Body of pancreas (tissue), 4 donors: ENCODE data around the gene DDR2. TPM values are rescaled to one million over a fixed set of nuclear protein-coding genes. Genes with fewer than 3 reads are reported as not detected.

ENCODE experiments used
- ATAC-seq: fragments of 150-250 bp; one replicate; pipeline ENCODE4 v1.9.1; 2016
- DNase-seq, 4 donors: peaks; one replicate each; pipeline ENCODE4 v3.0.0-alpha.2; 2019
- H3K27ac ChIP-seq, 4 donors: fragments of 200-600 bp; sonication (generic); 1 replicate in 3 of 4; 2 replicates in 1 of 4; pipeline versions ENCODE4 v1.5.1 to v1.6.1; 2016 to 2019; ENCODE audit warnings: mild to moderate bottlenecking in 1 of 4, mixed read lengths in 1 of 4, moderate library complexity in 1 of 4
- H3K27me3 ChIP-seq, 2 donors: fragments of 200-600 bp; sonication (generic); one replicate each; pipeline ENCODE4 v1.6.0; 2016; ENCODE audit warnings: mild to moderate bottlenecking in 1 of 2
- H3K36me3 ChIP-seq, 2 donors: fragments of 200-600 bp; sonication (generic); replicated peaks in 1 of 2; 2 replicates each; pipeline ENCODE4 v1.5.1; 2016; ENCODE audit warnings: low read depth in 2 of 2; ENCODE audit not compliant: insufficient read depth in 1 of 2
- H3K4me1 ChIP-seq: fragments of 200-600 bp; sonication (generic); one replicate; pipeline ENCODE4 v1.6.0; 2016
- H3K4me3 ChIP-seq, 2 donors: fragments of 200-600 bp; sonication (generic); 1 replicate in 1 of 2; 2 replicates in 1 of 2; pipeline ENCODE4 v1.5.1; 2016 to 2019
- H3K9me3 ChIP-seq, 3 donors: fragments of 200-600 bp; sonication (generic); 1 replicate in 2 of 3; 2 replicates in 1 of 3; pipeline ENCODE4 v1.5.1; 2016
- POLR2A ChIP-seq, 3 donors: fragments of 450-650 bp; IDR thresholded peaks; one replicate each; pipeline ENCODE4 v1.6.1; 2016; ENCODE audit warnings: antibody characterized with exemption in 3 of 3, mild to moderate bottlenecking in 2 of 3
- WGBS, 2 donors: methylation state at CpG; one replicate each; pipeline ENCODE4 v1.1.5; 2017; 5-methylcytosine and 5-hydroxymethylcytosine counted together
- intact Hi-C: fragments of 100-400 bp; cut with DNase I; formaldehyde crosslinking; loops from one replicate; pipeline ENCODE4 v1.15.1; 2023
- total RNA-seq, 2 donors: library from RNA; depleted of rRNA; stranded (reverse); fragments of >200 nt; gene quantifications; one replicate each; pipeline ENCODE4 v1.1.0, GENCODE V29; 2016
- TF ChIP-seq, protein P1 (sequence below), 7 experiments: fragments of 450-650 bp in 4 of 7; fragments of 200-600 bp in 3 of 7; sonication (generic) in 3 of 7; IDR thresholded peaks; one replicate each; pipeline ENCODE4 v1.5.1; 2016 to 2019; ENCODE audit warnings: antibody characterized with exemption in 7 of 7

Gene DDR2
- total RNA-seq, 2 donors from 2014 or later: 7.8 to 20.8 TPM

DNA sequence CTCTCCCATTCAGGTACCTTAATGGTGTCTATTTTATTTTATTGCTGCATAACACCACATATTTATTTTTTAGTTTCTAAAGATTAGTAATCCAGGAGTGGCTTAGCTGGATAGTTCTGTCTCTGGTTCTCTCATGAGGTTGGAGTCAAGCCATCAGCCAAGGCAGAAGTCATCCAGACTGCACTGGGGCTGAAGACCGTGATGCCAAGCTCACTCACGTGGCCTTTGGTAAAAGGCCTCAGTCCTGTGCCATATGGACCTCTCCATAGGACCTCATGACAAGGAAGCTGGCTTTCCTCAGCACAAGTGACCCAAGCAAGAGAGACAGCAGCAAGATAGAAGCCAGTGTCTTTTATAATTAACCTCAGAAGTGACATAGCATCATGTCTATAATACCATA is 23.0 kb upstream of the DDR2 start:
- WGBS, 2 donors: 86 to 95% methylated on average over 2 of the region's 2 CpGs
- DNase-seq: no peak
- Histone ChIP-seq H3K4me3 (no peak overlapping the region), H3K27ac (no peak overlapping the region), H3K27me3 (no peaks in the 10 kb centered on the region), H3K9me3 (no peaks in the 10 kb centered on the region), H3K4me1 (peaks cover 18% of the 10 kb centered on the region), H3K36me3 (no peaks in the 10 kb centered on the region)
- TF ChIP-seq POLR2A (IDR thresholded peaks at IDR 0.05): no peak
- TF ChIP-seq, protein P1, sequence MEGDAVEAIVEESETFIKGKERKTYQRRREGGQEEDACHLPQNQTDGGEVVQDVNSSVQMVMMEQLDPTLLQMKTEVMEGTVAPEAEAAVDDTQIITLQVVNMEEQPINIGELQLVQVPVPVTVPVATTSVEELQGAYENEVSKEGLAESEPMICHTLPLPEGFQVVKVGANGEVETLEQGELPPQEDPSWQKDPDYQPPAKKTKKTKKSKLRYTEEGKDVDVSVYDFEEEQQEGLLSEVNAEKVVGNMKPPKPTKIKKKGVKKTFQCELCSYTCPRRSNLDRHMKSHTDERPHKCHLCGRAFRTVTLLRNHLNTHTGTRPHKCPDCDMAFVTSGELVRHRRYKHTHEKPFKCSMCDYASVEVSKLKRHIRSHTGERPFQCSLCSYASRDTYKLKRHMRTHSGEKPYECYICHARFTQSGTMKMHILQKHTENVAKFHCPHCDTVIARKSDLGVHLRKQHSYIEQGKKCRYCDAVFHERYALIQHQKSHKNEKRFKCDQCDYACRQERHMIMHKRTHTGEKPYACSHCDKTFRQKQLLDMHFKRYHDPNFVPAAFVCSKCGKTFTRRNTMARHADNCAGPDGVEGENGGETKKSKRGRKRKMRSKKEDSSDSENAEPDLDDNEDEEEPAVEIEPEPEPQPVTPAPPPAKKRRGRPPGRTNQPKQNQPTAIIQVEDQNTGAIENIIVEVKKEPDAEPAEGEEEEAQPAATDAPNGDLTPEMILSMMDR (IDR thresholded peaks at IDR 0.05): no peak
- intact Hi-C loops: no loop called here
- no peak for ATAC-seq

DNA sequence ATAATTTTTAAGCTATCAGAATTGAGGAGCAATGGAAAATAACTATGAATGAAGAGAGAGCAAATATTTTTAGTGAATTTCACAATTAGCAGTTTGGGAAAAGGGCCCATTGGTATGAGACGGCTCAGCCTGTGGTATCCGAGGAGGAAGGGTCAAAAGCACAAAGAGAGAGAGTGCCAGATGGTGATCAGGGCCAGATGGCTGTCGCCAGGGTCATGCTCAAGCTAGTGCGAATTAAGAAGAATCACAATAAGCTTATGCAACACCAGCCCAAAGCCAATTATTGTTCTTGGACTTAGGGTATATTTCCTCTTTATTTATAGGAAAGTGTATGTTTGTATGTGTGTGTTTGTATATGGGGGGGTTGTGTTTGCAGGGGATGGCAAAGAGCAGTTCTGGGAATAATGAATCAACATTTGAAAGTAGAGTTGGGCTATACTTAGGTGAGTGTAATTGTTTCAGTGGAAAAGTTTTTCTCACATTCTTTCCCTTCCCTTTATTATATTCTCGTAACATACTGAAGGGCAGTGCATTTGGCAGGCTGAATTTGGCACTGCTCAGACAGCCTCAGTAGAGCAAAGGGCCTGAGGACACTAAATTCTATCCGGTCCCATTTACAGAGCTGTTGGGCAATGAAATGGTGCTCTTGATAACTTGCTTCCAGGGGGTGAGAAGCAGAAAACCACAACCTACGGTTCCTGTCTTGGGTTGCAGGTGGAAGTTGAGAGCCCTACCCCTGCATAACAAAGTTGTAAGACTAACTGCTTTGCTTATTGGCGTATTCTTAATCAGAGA is 19.5 kb upstream of the DDR2 start:
- intact Hi-C loops: no loop called here
- Histone ChIP-seq H3K4me3 (no peak overlapping the region), H3K9me3 (peaks cover 0 to 4% (median 0%) of the 10 kb centered on the region in 3 donors), H3K27me3 (no peaks in the 10 kb centered on the region), H3K4me1 (peaks cover 18% of the 10 kb centered on the region), H3K27ac (peak overlapping the region in 3 of 4 donors; percentile 7 to 35 (median 26)), H3K36me3 (no peaks in the 10 kb centered on the region)
- TF ChIP-seq POLR2A (IDR thresholded peaks at IDR 0.05): no peak
- TF ChIP-seq, protein P1 (IDR thresholded peaks at IDR 0.05): no peak
- DNase-seq (peak; percentile 41 to 61 (median 51)), ATAC-seq (peak; percentile 68)
- 35 to 40% methylated on average over 8 of the region's 8 CpGs for WGBS, 2 donors

DNA sequence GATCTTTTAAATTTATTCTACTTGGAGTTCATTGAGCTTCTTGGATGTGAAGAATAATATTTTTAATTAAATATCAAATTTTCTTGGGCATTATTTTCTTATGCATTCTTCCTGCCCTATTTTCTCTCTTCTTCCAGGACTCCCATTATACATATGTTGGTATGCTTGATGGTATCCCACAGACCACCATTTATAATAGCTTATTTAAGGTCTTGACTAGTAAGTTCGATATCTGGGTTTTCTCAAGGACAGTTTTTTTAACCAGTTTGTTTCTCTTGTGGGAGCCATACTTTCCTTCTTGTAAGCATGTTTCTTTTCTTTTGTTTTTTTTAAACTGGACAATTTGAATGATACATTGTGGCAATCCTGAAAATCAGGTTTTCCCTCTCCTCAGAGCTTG is 15.4 kb upstream of the DDR2 start:
- H3K27ac ChIP-seq: no peak overlapping the region
- no peaks in the 10 kb centered on the region for H3K36me3 ChIP-seq
- no peak for DNase-seq
- H3K4me1 ChIP-seq: peaks cover 18% of the 10 kb centered on the region
- intact Hi-C loops: no loop called here
- WGBS, 2 donors: 69 to 71% methylated on average over 1 of the region's 1 CpG
- no peak for TF ChIP-seq POLR2A (IDR thresholded peaks at IDR 0.05)
- TF ChIP-seq, protein P1 (IDR thresholded peaks at IDR 0.05): no peak
- no peak overlapping the region for H3K4me3 ChIP-seq
- no peaks in the 10 kb centered on the region for H3K27me3 ChIP-seq
- ATAC-seq: no peak
- peaks cover 0 to 4% (median 0%) of the 10 kb centered on the region in 3 donors for H3K9me3 ChIP-seq

DNA sequence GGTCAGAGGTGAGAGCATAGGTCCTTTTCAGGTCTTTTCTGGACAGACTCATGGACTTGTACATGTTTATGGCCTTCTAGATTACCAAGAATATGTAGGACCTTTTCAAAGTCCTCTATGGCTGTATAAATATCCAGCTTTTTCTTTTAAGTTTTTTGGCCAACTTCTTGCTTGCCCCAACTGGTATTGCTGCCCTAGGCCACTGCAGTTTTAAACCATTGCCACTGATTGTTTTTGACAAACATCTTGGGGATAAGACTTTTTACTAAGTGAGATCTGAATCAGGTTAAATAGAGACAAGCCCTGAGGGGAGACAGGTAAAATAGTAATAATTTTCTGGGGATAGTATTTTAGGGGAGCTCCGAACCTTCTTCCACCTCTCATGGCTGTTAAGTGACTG is 14.8 kb upstream of the DDR2 start:
- Histone ChIP-seq H3K27ac (no peak overlapping the region), H3K27me3 (no peaks in the 10 kb centered on the region), H3K9me3 (peaks cover 0 to 4% (median 0%) of the 10 kb centered on the region in 3 donors), H3K4me3 (no peak overlapping the region), H3K4me1 (peaks cover 15% of the 10 kb centered on the region), H3K36me3 (no peaks in the 10 kb centered on the region)
- DNase-seq: no peak
- 92 to 100% methylated on average over 1 of the region's 1 CpG for WGBS, 2 donors
- intact Hi-C loops: no loop called here
- TF ChIP-seq, protein P1 (IDR thresholded peaks at IDR 0.05): no peak
- TF ChIP-seq POLR2A (IDR thresholded peaks at IDR 0.05): no peak
- no peak for ATAC-seq

DNA sequence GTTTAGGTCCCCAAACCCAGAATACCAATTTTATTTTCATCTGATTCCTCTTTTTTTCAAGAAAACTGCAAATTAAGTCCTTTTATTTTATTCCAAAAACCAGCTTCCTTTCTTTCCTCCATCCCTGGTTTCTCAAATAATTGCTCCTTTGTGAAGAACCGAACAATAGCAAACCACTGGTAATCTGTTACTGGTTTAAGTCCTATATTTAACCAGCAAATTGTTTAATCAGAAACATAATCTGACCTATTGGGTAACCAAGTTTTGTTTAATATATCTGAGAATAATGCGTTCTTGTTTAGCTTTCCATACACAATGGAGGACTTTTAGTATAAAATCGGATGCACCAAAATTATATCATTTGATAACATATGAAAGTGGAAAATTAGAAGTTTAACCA is 13.2 kb upstream of the DDR2 start:
- DNase-seq (no peak), ATAC-seq (no peak)
- Histone ChIP-seq H3K4me3 (no peak overlapping the region), H3K4me1 (no peaks in the 10 kb centered on the region), H3K27ac (no peak overlapping the region), H3K36me3 (no peaks in the 10 kb centered on the region), H3K9me3 (peaks cover 0 to 4% (median 0%) of the 10 kb centered on the region in 3 donors), H3K27me3 (no peaks in the 10 kb centered on the region)
- 71 to 79% methylated on average over 3 of the region's 3 CpGs for WGBS, 2 donors
- intact Hi-C loops: no loop called here
- TF ChIP-seq POLR2A (IDR thresholded peaks at IDR 0.05): no peak
- TF ChIP-seq, protein P1 (IDR thresholded peaks at IDR 0.05): no peak
